GM19438 (cell line): Measurements from ENCODE around the gene PRMT5.
"Not testable (repeated sequence)": the region's sequence is repeated elsewhere in the genome, so short reads cannot be mapped to it uniquely, and the experiment has no call there.

Experiments
- ATAC-seq: cut with Tn5 transposase; IDR thresholded peaks from one replicate; pipeline ENCODE4 v1.9.1; 2021; ENCODE audit warnings: low read depth; ENCODE audit not compliant: unreplicated experiment

PRMT5 gene

DNA sequence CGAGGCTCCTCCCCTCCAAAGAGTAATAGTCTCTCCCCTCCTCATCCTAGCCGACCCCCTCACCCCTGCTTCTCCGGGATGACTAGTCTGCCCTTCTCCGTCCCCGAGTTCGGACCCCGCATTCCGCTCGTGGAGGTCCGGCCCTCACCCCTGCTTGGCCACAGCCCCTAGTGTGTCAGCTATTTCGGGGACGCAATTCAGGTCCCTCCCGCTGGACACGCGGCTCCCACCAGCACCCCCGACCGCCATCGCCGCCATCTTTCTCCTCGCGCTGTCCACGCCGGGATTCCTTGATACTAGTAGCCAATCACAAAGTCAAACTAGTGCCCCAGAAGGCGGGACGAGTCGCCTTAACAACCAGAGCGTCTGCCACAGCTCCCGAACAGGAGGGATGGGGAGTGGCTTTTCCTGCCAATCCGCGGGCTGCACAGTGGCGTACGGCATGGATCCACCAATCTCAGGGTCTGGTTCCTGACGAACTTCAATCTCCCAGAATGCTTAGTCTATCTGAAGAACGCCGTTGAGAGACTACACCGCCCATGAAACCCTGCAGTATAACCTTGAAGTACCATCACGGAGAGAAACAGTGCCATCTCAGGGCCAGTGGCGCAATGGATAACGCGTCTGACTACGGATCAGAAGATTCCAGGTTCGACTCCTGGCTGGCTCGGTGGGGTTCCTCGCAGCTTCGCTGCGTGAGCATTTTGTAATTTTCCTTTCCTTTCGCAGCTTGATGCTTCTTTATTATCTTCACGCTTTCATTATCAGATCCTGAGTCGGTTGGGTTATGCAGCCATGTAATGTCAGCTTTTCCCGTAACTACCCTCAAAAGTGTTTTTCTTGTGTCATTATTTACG is at the start of gene PRMT5:
TSS of gene PRMT5 (minus strand) at position 273 of the 857 bp plus-strand sequence. CDS start at position 258, 15 bp downstream.
- ATAC-seq, result peak; percentile 92

- ATAC-seq, result no peak
Measured at GRCh38 chr14:22978487-22978837, 49.3 kb upstream of the PRMT5 start.

DNA sequence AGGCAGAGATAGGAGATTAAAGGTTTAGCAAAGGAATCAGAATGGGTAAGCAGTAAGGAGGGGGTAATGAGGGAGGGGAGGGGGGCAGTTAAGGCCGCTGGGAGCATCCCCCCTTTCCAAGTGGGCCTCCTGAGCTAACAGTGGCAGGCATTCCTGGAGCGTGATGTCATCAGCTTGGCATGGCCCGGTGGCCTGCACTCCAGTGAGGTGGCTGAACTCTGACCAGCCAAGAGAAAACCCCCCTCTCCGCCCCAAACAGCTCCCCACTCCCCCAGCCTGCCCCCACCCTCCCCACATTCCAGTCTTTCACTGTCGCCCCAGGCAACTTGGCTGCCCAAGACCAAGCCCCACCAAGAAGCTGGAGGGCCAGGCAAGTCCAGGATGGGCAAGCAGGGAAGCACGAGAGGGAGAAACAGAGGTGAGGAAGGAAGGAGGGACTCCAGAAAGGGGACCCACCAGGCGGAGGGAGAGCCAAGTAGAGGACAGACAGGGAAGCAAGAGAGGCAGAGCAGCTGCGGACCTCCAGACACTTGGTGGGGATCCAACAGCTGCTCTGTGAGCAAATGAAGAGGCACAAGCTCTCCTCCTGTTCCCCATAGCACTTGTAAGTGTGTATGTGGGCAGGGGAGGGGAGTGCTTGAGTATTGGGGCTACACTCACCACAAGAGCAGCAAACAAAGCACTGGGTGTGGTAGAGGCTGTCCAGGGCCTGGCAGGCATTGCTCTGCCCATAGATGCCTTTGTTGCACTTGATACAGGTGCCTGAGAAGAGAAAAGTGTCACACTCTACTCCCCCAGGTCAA is 48.7 kb upstream of the PRMT5 start:
- ATAC-seq, result no peak

DNA sequence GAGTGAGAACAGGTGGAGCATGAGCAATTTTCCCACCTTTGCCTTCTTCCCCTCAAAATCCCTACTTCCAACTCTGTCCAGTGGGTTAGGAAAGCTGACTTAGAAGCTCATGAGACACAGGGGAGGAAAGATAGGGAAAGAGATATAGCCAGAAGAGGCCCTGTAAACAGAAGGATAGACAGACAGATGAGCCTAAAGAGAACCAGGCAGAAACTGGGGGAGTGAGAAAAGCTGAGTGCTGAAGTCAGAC is 48.2 kb upstream of the PRMT5 start:
- no peak for ATAC-seq

GRCh38 chr14:22976620-22977433 is 47.7 kb upstream of the PRMT5 start:
- no peak for ATAC-seq

DNA sequence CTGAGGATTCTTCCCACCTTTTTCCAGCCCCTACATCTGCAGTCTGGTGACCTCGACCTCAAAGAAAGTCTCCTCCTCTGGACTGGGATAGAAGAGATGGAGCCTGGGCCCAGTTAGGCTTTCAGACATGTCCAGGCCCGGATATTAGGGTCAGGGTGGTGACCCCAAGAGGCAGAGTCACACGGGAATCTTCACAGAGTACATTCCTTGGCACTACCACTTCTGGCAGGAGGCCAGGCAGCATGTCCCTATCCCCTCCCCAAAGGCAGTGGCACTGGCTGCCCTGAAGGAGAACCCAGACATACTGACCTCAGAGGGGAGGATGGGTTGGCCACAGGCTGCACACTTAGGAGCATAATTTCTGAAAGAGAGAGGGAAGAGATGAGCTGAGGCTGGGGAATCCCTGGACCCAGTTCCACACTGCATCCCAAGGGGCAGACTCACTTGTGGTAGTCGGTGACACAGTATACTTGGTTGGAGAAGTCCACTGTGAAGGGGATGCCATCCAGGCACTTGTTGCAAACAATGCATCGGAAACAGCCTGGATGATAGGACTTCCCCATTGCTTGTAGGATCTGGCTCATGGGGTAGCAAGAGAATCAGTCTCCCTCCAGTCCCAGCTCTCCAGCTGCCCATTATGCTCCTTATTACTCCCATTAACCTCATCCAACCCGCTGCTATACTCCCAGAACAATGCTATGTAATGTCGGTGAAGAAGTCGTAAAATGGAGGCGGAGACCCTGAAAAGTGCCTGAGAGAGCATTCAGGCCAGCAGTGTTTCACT is 45.5 kb upstream of the PRMT5 start:
- no peak for ATAC-seq

GRCh38 chr14:22973217-22974032 is 44.2 kb upstream of the PRMT5 start:
- no peak for ATAC-seq

DNA sequence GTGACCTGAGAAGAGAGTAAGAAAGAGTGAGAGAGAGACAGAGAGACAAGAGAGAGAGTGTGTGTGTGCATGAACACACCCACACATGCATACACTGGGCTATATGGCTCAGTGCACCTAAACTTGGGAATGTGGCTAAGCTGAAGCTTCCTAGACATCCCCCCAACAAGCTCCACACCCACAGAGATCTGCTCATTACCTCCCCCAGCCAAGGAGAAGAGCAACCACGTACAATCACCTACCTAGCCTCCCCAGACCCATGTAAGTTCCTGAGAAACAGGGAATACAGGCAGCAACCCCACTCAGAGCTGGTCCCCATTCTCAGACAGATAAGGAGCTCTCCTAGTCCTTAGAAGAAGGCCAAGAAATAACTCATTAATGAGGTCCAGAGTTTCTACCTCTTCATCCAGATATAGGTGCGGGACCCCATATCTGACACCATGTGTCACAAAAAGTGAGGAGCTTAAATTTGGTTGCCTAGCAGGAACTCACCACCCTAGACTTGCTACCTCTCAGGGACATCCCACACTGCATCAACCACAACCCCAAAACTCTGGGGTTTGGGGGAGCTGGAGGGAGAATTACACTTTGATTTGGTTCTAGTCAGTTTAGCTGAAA is 43.2 kb upstream of the PRMT5 start:
- ATAC-seq, result no peak

DNA sequence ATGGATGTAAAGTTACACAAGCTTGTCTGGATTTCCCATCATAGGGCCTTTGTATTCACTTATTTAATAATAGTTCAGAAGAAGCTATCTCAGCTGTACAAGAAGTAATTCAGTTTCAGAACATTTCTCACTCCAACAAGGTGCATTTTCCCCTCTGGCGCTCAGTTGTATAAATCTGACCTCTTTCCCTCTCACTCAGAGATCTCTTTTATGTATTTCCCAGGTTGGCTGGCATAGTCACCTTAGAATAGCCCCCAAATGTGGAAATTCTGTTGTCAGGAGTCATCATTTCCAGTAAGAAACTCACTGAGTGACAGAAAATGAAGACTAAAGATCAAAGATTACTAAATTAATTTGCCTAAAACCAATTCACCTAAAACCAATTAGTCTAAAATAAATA is 42.0 kb upstream of the PRMT5 start:
- no peak for ATAC-seq

- ATAC-seq, result no peak
Measured at GRCh38 chr14:22966783-22967269, 37.6 kb upstream of the PRMT5 start.

GRCh38 chr14:22965916-22966782 is 37.0 kb upstream of the PRMT5 start:
- ATAC-seq, result not testable (repeated sequence)

DNA sequence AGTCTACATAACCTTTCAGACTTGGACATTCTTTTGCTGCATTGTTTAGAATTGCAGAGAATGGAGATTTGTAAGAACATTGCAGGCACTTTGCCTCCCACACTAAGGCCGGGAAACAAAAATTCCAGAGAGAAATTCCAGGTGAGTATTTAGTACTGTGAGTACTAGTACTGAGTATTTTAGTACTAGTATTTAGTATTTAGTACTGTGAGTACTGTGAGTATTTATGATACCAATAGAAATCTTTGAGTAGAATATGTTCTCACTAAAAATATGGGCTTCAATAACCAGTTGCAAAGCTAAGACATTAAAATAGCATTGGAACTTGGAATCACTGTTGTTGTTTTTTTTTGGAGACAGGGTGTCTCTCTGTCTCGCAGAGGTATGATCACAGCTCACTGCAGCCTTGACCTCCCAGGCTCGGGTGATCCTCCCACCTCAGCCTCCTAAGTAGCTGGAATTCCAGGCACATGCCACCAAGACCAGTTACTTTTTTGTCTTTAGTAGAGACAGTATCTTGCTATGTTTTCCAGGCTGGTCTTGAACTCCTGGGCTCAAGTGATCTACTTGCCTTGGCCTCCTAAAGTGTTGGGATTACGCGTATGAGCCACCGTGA is 33.0 kb upstream of the PRMT5 start:
- ATAC-seq, result no peak

DNA sequence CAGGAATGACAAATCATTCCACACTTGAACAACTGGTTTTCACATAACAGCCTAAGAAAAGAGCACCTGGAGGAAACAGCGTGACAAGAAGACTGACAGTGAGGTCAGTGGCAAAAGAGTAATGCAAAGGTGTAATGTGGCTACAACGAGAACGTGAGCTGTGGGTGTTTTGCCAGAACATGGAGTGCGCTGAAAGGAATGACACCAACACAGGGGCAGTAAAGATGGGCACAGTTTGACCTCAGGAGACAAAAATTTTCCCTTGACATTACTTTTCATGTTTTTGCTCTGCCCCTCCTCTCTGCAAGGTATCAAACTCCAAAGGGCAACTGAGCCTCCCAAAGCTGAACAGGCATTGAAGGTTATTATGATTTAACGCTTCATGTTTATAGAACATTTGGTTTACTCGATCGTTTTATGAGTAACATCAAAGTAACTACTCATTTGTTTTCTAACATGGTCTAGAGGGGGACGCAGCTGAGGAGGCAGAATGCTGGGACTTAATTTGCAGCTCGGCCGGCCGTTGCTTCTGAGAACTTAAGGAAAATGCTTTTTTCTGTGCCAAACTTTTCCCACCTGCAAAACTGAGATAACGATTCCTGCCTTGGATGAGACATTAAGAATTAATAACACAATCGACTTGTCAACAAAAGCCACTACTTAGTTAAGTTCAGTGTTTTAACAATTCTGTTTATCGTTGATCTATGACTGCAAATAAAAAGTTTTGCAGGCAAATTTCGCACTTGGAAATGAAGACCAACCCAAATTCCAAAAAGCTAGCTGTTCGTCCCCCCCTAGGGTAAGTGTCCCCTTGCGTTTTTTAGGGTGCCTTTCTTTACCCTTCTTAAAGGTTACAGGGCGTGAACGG is 26.8 kb upstream of the PRMT5 start:
- no peak for ATAC-seq

DNA sequence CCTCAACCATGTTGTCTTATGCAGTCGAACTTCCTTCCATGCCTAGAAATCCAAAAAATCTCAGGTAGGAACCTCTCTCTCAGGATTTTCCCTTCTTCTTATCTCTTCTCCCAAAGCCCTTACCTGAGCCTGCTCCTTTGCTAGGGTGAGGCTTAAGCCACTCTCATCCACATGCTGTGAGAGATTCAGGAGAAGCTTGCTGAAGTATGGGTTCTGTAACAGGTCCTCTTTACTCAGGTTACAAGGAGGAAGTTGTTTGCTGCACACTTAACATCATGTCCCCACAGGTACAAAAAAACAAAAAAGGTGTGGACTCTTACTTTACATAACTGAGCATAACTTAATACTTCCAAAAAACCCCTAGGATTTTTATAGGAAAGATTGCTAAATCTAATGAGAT is 23.2 kb upstream of the PRMT5 start:
- ATAC-seq, result no peak

DNA sequence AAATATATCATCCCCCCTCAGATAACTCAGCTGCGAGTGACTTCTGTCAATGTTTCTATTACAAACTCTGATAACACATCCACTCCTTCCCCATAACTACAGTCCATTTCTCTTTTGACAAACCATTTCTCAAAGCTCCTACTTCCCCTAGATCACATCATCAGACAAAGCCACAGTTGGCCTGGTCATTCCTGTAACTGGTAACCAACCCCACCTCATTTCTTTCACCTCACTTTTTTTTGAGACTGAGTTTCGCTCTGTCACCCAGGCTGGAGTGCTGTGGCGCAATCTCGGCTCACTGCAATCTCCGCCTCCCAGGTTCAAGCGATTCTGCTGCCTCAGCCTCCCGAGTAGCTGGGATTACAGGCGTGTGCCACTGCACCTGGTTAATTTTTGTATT is 22.6 kb upstream of the PRMT5 start:
- not testable (repeated sequence) for ATAC-seq

- no peak for ATAC-seq
Measured at GRCh38 chr14:22945642-22946041, 16.5 kb upstream of the PRMT5 start.

GRCh38 chr14:22939684-22940083 is 10.5 kb upstream of the PRMT5 start:
- ATAC-seq, result no peak
